Upper lobe of left lung (tissue), 6 donors: ENCODE data around the gene TTLL6. TPM values are rescaled to one million over a fixed set of nuclear protein-coding genes. Genes with fewer than 3 reads are reported as not detected.

Experiments
- ATAC-seq, 2 donors: fragments of 200-7000 bp; cut with Tn5 transposase; one replicate each; pipeline ENCODE4 v1.9.1; 2022; ENCODE audit warnings: mild to moderate bottlenecking in 2 of 2, moderate library complexity in 2 of 2; ENCODE audit not compliant: low FRiP score in 2 of 2
- DNase-seq, 2 donors: peaks; one replicate each; pipeline ENCODE4 v3.0.0-alpha.2; 2019 to 2020
- H3K27ac ChIP-seq, 4 donors: fragments of 200-600 bp; sonication (generic); one replicate each; pipeline ENCODE4 v1.5.1; 2016 to 2019
- H3K27me3 ChIP-seq, 4 donors: fragments of 200-600 bp; sonication (generic); one replicate each; pipeline ENCODE4 v1.5.1; 2017 to 2019
- H3K36me3 ChIP-seq, 4 donors: fragments of 200-600 bp; sonication (generic); one replicate each; pipeline ENCODE4 v1.5.1; 2016 to 2019
- H3K4me1 ChIP-seq, 4 donors: fragments of 200-600 bp; sonication (generic); one replicate each; pipeline ENCODE4 v1.5.1; 2018 to 2019
- H3K4me3 ChIP-seq, 4 donors: fragments of 200-600 bp; sonication (generic); one replicate each; pipeline ENCODE4 v1.5.1; 2017 to 2019; ENCODE audit warnings: mild to moderate bottlenecking in 2 of 4, moderate library complexity in 1 of 4
- H3K9me3 ChIP-seq, 4 donors: fragments of 200-600 bp; sonication (generic); one replicate each; pipeline ENCODE4 v1.5.1; 2018 to 2019
- CTCF ChIP-seq, 6 experiments: fragments of 450-650 bp in 4 of 6; fragments of 200-600 bp in 2 of 6; sonication (generic) in 2 of 6; IDR thresholded peaks; one replicate each; pipeline ENCODE4 v1.5.1; 2016 to 2019; ENCODE audit warnings: antibody characterized with exemption in 6 of 6
- EP300 ChIP-seq, 4 donors: sonication (generic); formaldehyde crosslinking; IDR thresholded peaks; one replicate each; pipeline ENCODE4 v1.5.1; 2017; ENCODE audit warnings: antibody characterized with exemption in 4 of 4, control low read depth in 2 of 4
- POLR2A ChIP-seq, 4 donors: fragments of 450-650 bp; IDR thresholded peaks; one replicate each; pipeline ENCODE4 v1.5.1; 2016 to 2017; ENCODE audit warnings: antibody characterized with exemption in 4 of 4, mild to moderate bottlenecking in 2 of 4
- POLR2AphosphoS5 ChIP-seq, 2 donors: sonication (generic); formaldehyde crosslinking; IDR thresholded peaks; one replicate each; pipeline ENCODE4 v1.5.1; 2017; ENCODE audit warnings: antibody characterized with exemption in 2 of 2
- WGBS, 2 donors: methylation state at CpG; one replicate each; pipeline ENCODE4 v1.1.5; 2017 to 2018; 5-methylcytosine and 5-hydroxymethylcytosine counted together
- total RNA-seq, 6 donors: library from RNA; depleted of rRNA in 4 of 6; stranded (reverse); fragments of >200 nt in 4 of 6; gene quantifications; one replicate each; pipeline versions ENCODE4 v1.1.0 to v1.2.1, GENCODE V29; 2016 to 2021
- donor health status: DM: no; HTN: no; CAD: no; lungs with moderate emphysema.
- donor health status: DM: no; HTN: yes; CAD: no; lungs with severe emphysema.

TTLL6 gene
- total RNA-seq, 6 donors from 2014 or later: 0.69 to 12.1 (median 1.5) TPM

- ATAC-seq (no peak), DNase-seq (no peak)
- Histone ChIP-seq H3K9me3 (no peaks in the 10 kb centered on the region), H3K4me1 (no peaks in the 10 kb centered on the region), H3K27ac (no peak overlapping the region), H3K36me3 (no peaks in the 10 kb centered on the region), H3K27me3 (no peaks in the 10 kb centered on the region), H3K4me3 (no peak overlapping the region)
- WGBS, 2 donors: 73 to 91% methylated on average over 4 of the region's 4 CpGs
- TF ChIP-seq CTCF (IDR thresholded peaks at IDR 0.05): no peak
- TF ChIP-seq POLR2A (IDR thresholded peaks at IDR 0.05): no peak
- TF ChIP-seq POLR2AphosphoS5 (IDR thresholded peaks at IDR 0.05): no peak
- TF ChIP-seq EP300 (IDR thresholded peaks at IDR 0.05): no peak
Measured at GRCh38 chr17:48767263-48767774, 49.7 kb downstream of the TTLL6 start.

GRCh38 chr17:48761114-48761513 lies 55.9 kb downstream of the TTLL6 start:
- no peaks in the 10 kb centered on the region for H3K4me1 ChIP-seq
- peaks cover 0 to 6% (median 2%) of the 10 kb centered on the region in 4 donors for H3K27me3 ChIP-seq
- H3K4me3 ChIP-seq: no peak overlapping the region
- 70 to 88% methylated on average over 6 of the region's 6 CpGs for WGBS, 2 donors
- no peaks in the 10 kb centered on the region for H3K36me3 ChIP-seq
- no peak for TF ChIP-seq POLR2AphosphoS5 (IDR thresholded peaks at IDR 0.05)
- TF ChIP-seq EP300 (IDR thresholded peaks at IDR 0.05): no peak
- TF ChIP-seq POLR2A (IDR thresholded peaks at IDR 0.05): no peak
- TF ChIP-seq CTCF (IDR thresholded peaks at IDR 0.05): no peak
- no peaks in the 10 kb centered on the region for H3K9me3 ChIP-seq
- no peak for DNase-seq
- H3K27ac ChIP-seq: no peak overlapping the region
- ATAC-seq: no peak

- peaks cover 0 to 10% (median 5%) of the 10 kb centered on the region in 4 donors for H3K27me3 ChIP-seq
- no peak for DNase-seq
Measured at GRCh38 chr17:48760411-48760810, 56.6 kb downstream of the TTLL6 start.

GRCh38 chr17:48759288-48759687 lies 57.7 kb downstream of the TTLL6 start:
- DNase-seq: no peak
- no peak overlapping the region for H3K27ac ChIP-seq

More at GRCh38 chr17:48760411-48760810, 56.6 kb downstream of the TTLL6 start:
- H3K36me3 ChIP-seq: no peaks in the 10 kb centered on the region
- no peaks in the 10 kb centered on the region for H3K9me3 ChIP-seq
- TF ChIP-seq POLR2AphosphoS5 (IDR thresholded peaks at IDR 0.05): no peak
- TF ChIP-seq CTCF (IDR thresholded peaks at IDR 0.05): no peak
- TF ChIP-seq EP300 (IDR thresholded peaks at IDR 0.05): no peak
- no peak for TF ChIP-seq POLR2A (IDR thresholded peaks at IDR 0.05)
- H3K4me3 ChIP-seq: no peak overlapping the region
- WGBS, 2 donors: 40 to 42% methylated on average over 4 of the region's 4 CpGs
- ATAC-seq: no peak
- peaks cover 0 to 2% (median 0%) of the 10 kb centered on the region in 4 donors for H3K4me1 ChIP-seq
- H3K27ac ChIP-seq: no peak overlapping the region

More at GRCh38 chr17:48759288-48759687, 57.7 kb downstream of the TTLL6 start:
- Histone ChIP-seq H3K36me3 (no peaks in the 10 kb centered on the region), H3K9me3 (no peaks in the 10 kb centered on the region), H3K4me3 (no peak overlapping the region), H3K4me1 (peaks cover 0 to 13% (median 6%) of the 10 kb centered on the region in 4 donors), H3K27me3 (peaks cover 0 to 20% (median 16%) of the 10 kb centered on the region in 4 donors)
- TF ChIP-seq POLR2A (IDR thresholded peaks at IDR 0.05) (no peak), CTCF (IDR thresholded peaks at IDR 0.05) (no peak), POLR2AphosphoS5 (IDR thresholded peaks at IDR 0.05) (no peak), EP300 (IDR thresholded peaks at IDR 0.05) (no peak)
- no peak for ATAC-seq
